GM23338 (cell line): ENCODE data around the gene COQ10A. TPM values are rescaled to one million over a fixed set of nuclear protein-coding genes. Genes with fewer than 3 reads are reported as not detected.
A peak's percentile ranks its signal among the peaks of the same experiment; 100 is the strongest.

Source experiments
- ATAC-seq: fragments of 200-7000 bp; cut with Tn5 transposase; 3 replicates; pipeline ENCODE4 v1.9.1; 2020
- DNase-seq: peaks from one replicate; pipeline ENCODE4 v3.0.0-alpha.2; 2015; ENCODE audit warnings: low spot score
- H2AFZ ChIP-seq: fragments of 200-600 bp; sonication (generic); 2 replicates; pipeline ENCODE4 v1.8.0; 2016; ENCODE audit warnings: antibody characterized with exemption, mild to moderate bottlenecking, moderate library complexity
- H3F3A ChIP-seq: fragments of 200-600 bp; sonication (generic); replicated peaks from 2 replicates; pipeline ENCODE4 v1.8.0; 2017; ENCODE audit warnings: antibody characterized with exemption, mixed run types, low read depth
- H3K27ac ChIP-seq: fragments of 200-600 bp; sonication (generic); 2 replicates; pipeline ENCODE4 v1.6.1; 2016; ENCODE audit warnings: low read depth
- H3K27me3 ChIP-seq: fragments of 200-600 bp; sonication (generic); 2 replicates; pipeline ENCODE4 v1.8.0; 2016; ENCODE audit warnings: mild to moderate bottlenecking, mixed run types, moderate library complexity; ENCODE audit not compliant: insufficient read depth
- H3K36me3 ChIP-seq: fragments of 200-600 bp; sonication (generic); 2 replicates; pipeline ENCODE4 v1.8.0; 2016; ENCODE audit warnings: mild to moderate bottlenecking; ENCODE audit not compliant: insufficient read depth
- H3K4me1 ChIP-seq: fragments of 200-600 bp; sonication (generic); 2 replicates; pipeline ENCODE4 v1.8.0; 2016; ENCODE audit warnings: mild to moderate bottlenecking, moderate library complexity; ENCODE audit not compliant: insufficient read depth
- H3K4me2 ChIP-seq: fragments of 200-600 bp; sonication (generic); 2 replicates; pipeline ENCODE4 v1.7.1; 2017; ENCODE audit warnings: mixed run types
- H3K4me3 ChIP-seq: fragments of 200-600 bp; sonication (generic); 2 replicates; pipeline ENCODE4 v1.6.1; 2016; ENCODE audit warnings: mixed run types
- H3K79me2 ChIP-seq: fragments of 200-600 bp; sonication (generic); replicated peaks from 2 replicates; pipeline ENCODE4 v1.8.0; 2017; ENCODE audit warnings: mild to moderate bottlenecking; ENCODE audit not compliant: insufficient read depth
- H3K9me2 ChIP-seq: fragments of 200-600 bp; sonication (generic); 2 replicates; pipeline ENCODE4 v1.8.0; 2017; ENCODE audit not compliant: insufficient read depth
- H4K20me1 ChIP-seq: fragments of 200-600 bp; sonication (generic); replicated peaks from 2 replicates; pipeline ENCODE4 v1.8.0; 2017; ENCODE audit warnings: mild to moderate bottlenecking; ENCODE audit not compliant: insufficient read depth
- H3K27ac Mint-ChIP-seq: 2 replicates; pipeline ENCODE4 v1.8.0; 2020; ENCODE audit warnings: inconsistent platforms, mild to moderate bottlenecking, moderate library complexity, mixed read lengths
- H3K27me3 Mint-ChIP-seq: 3 replicates; pipeline ENCODE4 v1.8.0; 2022; ENCODE audit warnings: low read depth, mild to moderate bottlenecking, moderate library complexity, mixed read lengths, inconsistent platforms; ENCODE audit not compliant: insufficient read depth, poor library complexity
- H3K36me3 Mint-ChIP-seq: 3 replicates; pipeline ENCODE4 v1.8.0; 2021; ENCODE audit warnings: low read depth, mild to moderate bottlenecking, inconsistent platforms, moderate library complexity, mixed read lengths
- H3K4me1 Mint-ChIP-seq: 3 replicates; pipeline ENCODE4 v1.8.0; 2020; ENCODE audit warnings: mild to moderate bottlenecking, inconsistent platforms, mixed read lengths
- H3K4me3 Mint-ChIP-seq: 3 replicates; pipeline ENCODE4 v1.8.0; 2021; ENCODE audit warnings: moderate library complexity, mild to moderate bottlenecking, inconsistent platforms, mixed read lengths
- H3K9me3 Mint-ChIP-seq: 3 replicates; pipeline ENCODE4 v1.8.0; 2020; ENCODE audit warnings: moderate library complexity, mild to moderate bottlenecking, inconsistent platforms, mixed read lengths
- CREB1 ChIP-seq: fragments of 250-450 bp; sonication (Bioruptor Pico); IDR thresholded peaks from 2 replicates; pipeline ENCODE4 v1.5.0; 2020; ENCODE audit warnings: low read depth, mild to moderate bottlenecking, moderate library complexity
- CTCF ChIP-seq, 2 experiments: fragments of 200-600 bp in 1 of 2; sonication (generic) in 1 of 2; conservative IDR thresholded peaks; 2 replicates each; pipeline versions ENCODE4 v1.5.1 to v1.6.1; 2016 to 2017; ENCODE audit warnings: antibody characterized with exemption in 2 of 2, low read depth in 2 of 2, mild to moderate bottlenecking in 2 of 2, moderate library complexity in 1 of 2
- ETS1 ChIP-seq: IDR thresholded peaks from 2 replicates; pipeline ENCODE4 v1.6.1; 2016; ENCODE audit warnings: antibody characterized with exemption
- EZH2 ChIP-seq: fragments of 200-600 bp; sonication (generic); IDR thresholded peaks from one replicate; pipeline ENCODE4 v1.8.0; 2017; ENCODE audit warnings: antibody characterized with exemption, mild to moderate bottlenecking, low read depth; ENCODE audit not compliant: unreplicated experiment
- POLR2AphosphoS5 ChIP-seq: IDR thresholded peaks from 2 replicates; pipeline ENCODE4 v1.6.1; 2016; ENCODE audit warnings: antibody characterized with exemption, low read depth
- STAT1 ChIP-seq: IDR thresholded peaks from one replicate; pipeline ENCODE4 v1.6.1; 2016; ENCODE audit warnings: antibody characterized with exemption; ENCODE audit not compliant: unreplicated experiment
- ZNF462 ChIP-seq: fragments of 250-450 bp; sonication (Bioruptor Pico); IDR thresholded peaks from 2 replicates; pipeline ENCODE4 v1.5.0; 2020; ENCODE audit warnings: mild to moderate bottlenecking, moderate library complexity
- polyA plus RNA-seq: library from polyadenylated mRNA; unstranded; fragments of >200 nt; fragmentation: Nextera tagmentation; extraction: Ambion mirVana; gene quantifications from 2 replicates; pipeline ENCODE4 v1.2.1, GENCODE V29; 2016
- total RNA-seq: library from RNA; depleted of rRNA; stranded (reverse); fragments of >200 nt; shearing (Covaris generic); gene quantifications from 2 replicates; pipeline ENCODE4 v1.2.3, GENCODE V29; 2014

The COQ10A gene
- total and polyA plus RNA-seq, 2 experiments from 2014 or later: 12.8 to 15.2 TPM

DNA sequence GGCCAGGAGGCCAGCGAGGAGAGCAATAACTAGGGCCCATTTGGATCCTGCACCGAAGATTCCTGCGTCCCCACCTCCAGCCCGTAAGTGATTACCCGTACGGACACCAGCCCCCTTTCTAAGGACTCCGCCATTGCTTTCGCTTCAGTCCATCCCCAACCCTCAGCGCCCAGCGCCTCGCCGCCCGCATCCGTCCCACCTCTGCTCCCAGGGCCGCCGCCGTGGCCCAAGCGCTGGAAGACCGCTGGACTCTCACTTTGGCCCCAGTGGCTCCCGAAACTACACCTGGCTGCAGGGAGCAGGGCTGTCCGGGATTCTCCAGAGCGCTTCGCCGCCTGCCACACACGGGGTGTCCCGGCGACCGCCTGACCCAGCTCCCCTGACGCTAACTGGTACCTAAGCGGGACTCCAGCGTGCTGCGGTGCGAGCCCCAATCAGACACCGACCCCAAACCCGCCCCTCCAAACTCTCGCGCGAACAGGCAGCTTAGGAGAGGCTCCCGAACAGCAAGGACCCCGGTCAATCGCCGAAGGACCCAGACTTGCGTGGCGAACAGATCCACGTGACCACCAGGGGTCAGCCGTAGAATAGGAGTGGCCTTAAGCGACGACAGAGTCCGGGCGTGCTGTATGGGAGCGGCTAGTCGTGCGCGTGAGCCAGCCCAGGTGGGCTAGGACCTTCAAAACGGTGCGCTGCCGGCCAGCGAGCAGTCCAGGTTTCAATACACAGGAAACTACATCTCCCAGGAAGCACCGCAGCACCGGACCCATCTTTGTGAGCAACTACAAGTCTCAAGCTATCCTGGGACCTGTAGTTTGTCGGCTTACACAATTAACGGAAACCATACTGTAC lies 49.1 kb downstream of the COQ10A start, which contains the start of gene CNPY2:
Gene CNPY2, minus strand, starts transcription at position 367 of the 852 bp plus-strand sequence. CDS start 771 bp downstream, outside the sequence.
- Histone ChIP-seq H4K20me1 (peaks cover 3% of the 10 kb centered on the region; the same call in 1 of the 2 replicates), H3K79me2 (peaks cover 20% of the 10 kb centered on the region), H2AFZ (peak within 1 kb of the TSS; percentile 97), H3K27ac (peak within 1 kb of the TSS; percentile 92), H3K9me2 (no peaks in the 10 kb centered on the region), H3K27me3 (no peaks in the 10 kb centered on the region), H3K4me3 (peak within 1 kb of the TSS; percentile 99), H3K36me3 (peaks cover 31% of the 10 kb centered on the region), H3K4me1 (peaks cover 12% of the 10 kb centered on the region), H3F3A (peaks cover 18% of the 10 kb centered on the region), H3K4me2 (peak within 1 kb of the TSS; percentile 99)
- Mint-ChIP-seq H3K27me3 (peaks cover 8% of the 10 kb centered on the region), H3K4me3 (peak within 1 kb of the TSS; percentile 100), H3K36me3 (peaks cover 42% of the 10 kb centered on the region), H3K9me3 (no peaks in the 10 kb centered on the region; the same call in 2 of the 3 replicates), H3K4me1 (peaks cover 4% of the 10 kb centered on the region), H3K27ac (peak within 1 kb of the TSS; percentile 99)
- TF ChIP-seq EZH2 (no peak), CREB1 (CRISPR knock-in tag) (peak; percentile 71; the same call in 1 of the 2 replicates), STAT1 (no peak), ETS1 (peak; percentile 97), ZNF462 (CRISPR knock-in tag) (no peak), CTCF (conservative IDR thresholded peaks at IDR 0.05; ENCODE audit: low read depth in 2 of 2) (peak in 1 of 2 experiments; percentile 59; a peak in 2 of 4 replicates), POLR2AphosphoS5 (peak; percentile 92)
- ATAC-seq (peak; percentile 94), DNase-seq (peak; percentile 99)
